GM21390 (cell line): ENCODE data around the gene PLAAT3.
"Not testable (repeated sequence)": the region's sequence is repeated elsewhere in the genome, so short reads cannot be mapped to it uniquely, and the experiment has no call there.

Experiments
- ATAC-seq: cut with Tn5 transposase; IDR thresholded peaks from one replicate; pipeline ENCODE4 v1.9.1; 2021; ENCODE audit not compliant: unreplicated experiment

Gene PLAAT3

GRCh38 chr11:63572026-63572688 lies 42.1 kb downstream of the PLAAT3 start:
- no peak for ATAC-seq

DNA sequence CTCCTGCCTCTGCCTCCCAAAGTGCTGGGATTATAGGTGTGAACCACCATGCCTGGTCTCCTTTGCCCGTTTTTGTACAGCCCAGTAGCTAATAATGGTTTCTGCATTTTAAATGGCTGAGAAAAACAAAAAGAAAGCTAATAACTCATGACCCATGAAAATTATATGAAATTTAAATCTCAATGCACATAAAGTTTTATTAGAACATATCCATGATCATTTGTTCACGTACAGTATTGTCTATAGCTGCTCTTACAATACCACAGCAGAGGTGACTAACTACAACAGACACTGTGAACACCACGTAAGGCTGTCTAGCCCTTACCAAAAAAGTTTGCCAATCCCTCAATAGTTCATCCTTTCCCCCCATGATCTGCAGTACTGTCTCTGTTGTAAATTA lies 44.7 kb downstream of the PLAAT3 start:
- ATAC-seq, result no peak

GRCh38 chr11:63567044-63567840 lies 47.0 kb downstream of the PLAAT3 start:
- peak; percentile 75 for ATAC-seq

DNA sequence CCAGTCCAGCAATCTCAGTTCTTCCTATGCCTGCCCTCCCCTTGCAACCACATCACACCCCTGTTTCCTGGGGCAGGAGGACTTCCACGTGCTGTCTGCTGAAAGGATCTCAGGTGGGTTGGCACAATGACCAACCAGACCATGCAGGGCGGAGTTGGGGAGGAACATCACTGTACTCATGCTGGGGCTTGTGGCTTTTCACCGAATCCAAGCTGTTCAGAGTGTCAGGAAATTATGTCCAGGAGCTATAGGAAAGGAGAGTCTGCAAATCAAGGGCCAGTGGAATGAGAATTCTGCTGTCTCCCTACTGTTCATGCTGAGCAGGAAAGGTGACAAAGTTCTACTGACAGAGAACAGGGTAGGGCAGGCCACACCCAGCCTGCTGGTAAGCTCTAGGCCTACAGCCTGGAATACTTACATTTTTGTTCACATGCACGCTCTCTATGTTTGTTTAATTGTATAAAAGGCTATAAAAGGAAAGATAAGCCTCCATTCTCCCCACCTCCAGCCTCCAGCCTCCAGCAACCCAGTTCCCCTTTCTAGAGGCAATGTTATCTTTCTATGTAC lies 49.4 kb downstream of the PLAAT3 start:
- no peak for ATAC-seq

DNA sequence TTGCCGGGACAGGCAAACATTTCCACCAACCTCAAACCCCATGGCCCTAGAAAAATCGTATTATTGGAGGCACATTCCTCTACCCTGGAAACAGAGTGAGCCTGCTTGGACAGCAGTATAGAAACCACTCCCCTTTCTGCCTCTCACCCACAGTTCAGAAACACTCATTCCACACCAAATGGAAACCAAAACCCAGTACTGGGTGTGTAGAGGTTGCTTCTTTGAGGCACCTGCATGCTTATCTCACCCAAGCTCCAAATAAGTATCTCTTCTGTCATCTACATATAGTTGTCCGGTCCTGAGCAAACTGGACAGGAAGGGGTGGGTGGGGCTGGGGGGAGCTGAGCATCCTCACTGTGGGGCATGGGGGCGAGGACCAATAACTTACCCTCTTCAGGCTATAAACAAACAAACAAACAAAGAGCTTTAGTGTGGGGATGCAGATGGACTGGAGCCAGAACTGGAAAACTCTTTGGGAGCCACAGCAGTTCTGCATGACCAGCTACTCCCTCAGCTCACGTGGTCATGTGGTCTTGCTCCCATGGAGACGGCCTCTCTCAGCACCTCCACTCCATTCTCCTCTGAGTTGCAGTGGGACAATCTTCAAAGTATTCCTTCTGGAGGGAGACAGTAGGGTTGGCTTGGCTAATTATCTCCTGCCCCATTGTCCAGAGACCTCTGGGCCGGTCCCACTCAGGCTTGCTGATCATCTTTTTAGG lies 50.0 kb downstream of the PLAAT3 start:
- peak; percentile 71 for ATAC-seq

- ATAC-seq, result no peak
Measured at GRCh38 chr11:63563201-63564055, 50.8 kb downstream of the PLAAT3 start, which contains the start of gene PLAAT2. PLAAT2 (minus strand) TSS chr11:63563379; CDS start chr11:63563324, 55 bp downstream.

- ATAC-seq, result no peak
Measured at GRCh38 chr11:63560506-63561180, 53.6 kb downstream of the PLAAT3 start.

DNA sequence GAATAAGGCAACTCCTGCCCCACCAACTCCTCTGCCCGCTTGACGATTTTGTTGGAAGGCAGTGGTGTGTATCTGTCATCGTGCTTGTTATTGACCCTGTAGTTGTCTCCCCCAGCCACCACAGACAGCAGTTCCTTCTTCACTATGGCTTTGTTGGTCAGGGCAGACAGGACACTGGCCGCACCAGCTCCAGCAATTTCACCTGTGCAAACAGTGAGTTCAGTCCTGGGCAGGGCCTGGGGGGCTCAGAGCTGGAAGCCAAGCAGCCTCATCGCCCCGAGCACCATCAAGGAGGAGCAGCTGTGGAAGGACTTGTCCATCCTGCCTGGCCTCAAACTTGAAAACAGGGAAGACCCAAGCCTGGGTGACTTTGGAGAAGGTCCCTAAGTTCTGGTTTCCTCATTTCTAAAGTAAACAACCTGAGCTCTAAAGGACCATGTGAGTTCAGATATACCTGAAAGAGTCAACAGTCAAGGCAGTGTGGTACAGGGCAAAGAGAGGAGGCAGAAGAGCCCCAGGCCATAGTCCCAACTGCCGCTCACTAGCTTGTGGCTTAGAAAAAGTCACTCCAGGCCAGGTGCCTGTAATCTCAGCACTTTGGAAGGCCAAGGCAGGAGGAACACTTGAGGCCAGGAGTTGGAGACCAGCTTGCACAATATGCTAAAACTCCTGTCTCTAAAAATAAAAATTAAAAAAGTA lies 55.6 kb downstream of the PLAAT3 start:
- ATAC-seq, result no peak

- ATAC-seq, result no peak
Measured at GRCh38 chr11:63557570-63557969, 56.7 kb downstream of the PLAAT3 start.

DNA sequence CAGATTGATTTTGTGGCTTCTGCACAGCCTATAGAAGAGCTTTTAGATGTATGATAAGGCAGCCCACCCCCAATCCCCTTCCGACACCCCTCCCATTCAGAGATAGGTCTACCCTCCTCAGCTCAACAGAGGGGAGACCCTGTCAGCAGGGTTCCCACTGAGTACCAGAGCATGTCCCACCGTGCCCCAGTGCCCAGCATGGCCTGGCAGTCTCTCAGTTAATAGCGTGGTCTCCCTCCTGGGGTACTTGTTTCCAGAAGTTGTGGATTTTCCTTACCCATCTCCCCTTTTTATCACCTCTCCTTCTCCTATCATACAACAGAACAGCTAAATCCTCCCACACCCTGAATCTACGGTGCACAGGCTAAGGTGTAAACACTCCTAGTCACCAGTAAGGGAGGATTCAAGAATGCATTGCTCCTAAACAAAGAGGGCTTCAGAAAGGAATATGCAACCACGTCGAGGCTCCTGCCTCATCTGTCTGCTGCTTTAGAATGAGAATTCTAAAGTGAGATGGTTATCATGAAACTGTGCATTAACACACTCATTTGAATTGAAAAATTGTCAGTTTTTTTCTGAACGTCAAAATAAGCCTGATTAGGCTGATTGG lies 57.7 kb downstream of the PLAAT3 start:
- no peak for ATAC-seq

DNA sequence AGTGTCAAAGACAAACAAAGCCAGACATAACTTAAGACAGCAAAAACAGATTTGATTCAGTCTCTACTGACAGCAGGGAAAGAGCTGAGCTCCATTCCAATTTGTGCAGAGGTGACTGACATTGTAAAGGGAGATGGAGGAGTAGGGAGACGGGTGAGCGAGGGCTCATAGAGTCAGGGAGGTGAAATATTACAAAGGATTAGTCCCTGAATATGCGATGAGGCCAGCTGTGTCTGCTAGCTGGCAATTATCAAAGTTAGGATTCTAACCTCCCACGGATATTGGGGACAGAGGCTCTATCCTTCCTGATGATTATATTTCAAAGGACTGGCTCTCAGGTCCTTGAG lies 59.4 kb downstream of the PLAAT3 start:
- no peak for ATAC-seq

DNA sequence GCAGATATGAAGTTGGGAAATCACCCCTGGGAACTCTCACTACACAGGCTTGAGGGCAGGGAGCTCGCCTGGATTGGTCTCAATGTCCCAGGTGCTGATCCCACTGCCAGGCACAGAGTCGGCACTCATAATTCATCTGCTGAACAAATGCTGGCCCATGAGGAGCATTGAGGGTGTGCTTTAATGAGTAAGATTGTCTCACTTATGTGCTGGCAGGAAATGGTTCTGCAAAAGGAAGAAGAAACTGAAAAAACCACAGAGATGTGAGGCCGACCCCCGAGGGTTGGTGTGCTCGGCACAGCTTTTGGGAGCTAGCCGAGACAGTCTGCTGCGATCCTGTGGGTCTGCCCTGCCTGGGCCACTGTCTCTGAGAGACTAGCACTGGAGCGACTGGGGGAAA lies 60.5 kb downstream of the PLAAT3 start:
- peak; percentile 89 for ATAC-seq

- no peak for ATAC-seq
Measured at GRCh38 chr11:63552921-63553320, 61.3 kb downstream of the PLAAT3 start.

GRCh38 chr11:63551889-63552266 lies 62.4 kb downstream of the PLAAT3 start:
- ATAC-seq, result no peak

DNA sequence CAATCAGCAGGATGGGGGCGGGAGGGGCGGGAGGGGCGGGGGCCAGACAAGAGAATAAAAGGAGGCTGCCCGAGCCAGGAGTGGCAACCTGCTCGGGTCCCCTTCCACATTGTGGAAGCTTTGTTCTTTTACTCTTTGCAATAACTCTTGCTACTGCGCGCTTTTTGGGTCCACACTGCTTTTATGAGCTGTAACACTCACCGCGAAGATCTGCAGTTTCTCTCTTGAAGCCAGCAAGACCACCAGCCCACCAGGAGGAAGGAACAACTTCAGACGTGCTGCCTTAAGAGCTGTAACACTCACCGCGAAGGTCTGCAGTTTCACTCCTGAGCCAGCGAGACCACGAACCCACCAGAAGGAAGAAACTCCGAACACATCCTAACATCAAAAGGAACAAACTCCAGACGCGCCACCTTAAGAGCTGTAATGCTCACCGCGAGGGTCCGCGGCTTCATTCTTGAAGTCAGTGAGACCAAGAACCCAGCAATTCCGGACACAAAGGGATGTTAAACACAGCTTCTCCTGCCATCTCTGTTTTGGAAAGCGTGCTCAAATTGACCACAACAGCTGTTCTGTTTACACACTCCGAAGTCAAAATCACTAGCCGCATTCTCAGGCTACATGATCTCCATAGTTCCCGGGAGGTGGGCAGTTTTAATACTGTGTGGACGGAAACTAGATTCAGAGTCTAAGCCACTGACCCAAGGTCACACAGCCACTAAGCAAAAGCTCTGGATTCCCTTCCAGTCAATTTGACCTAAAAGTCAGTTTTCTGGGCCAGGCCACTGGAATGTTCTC lies 62.9 kb downstream of the PLAAT3 start:
- no peak for ATAC-seq

GRCh38 chr11:63550156-63550700 lies 64.0 kb downstream of the PLAAT3 start:
- not testable (repeated sequence) for ATAC-seq

DNA sequence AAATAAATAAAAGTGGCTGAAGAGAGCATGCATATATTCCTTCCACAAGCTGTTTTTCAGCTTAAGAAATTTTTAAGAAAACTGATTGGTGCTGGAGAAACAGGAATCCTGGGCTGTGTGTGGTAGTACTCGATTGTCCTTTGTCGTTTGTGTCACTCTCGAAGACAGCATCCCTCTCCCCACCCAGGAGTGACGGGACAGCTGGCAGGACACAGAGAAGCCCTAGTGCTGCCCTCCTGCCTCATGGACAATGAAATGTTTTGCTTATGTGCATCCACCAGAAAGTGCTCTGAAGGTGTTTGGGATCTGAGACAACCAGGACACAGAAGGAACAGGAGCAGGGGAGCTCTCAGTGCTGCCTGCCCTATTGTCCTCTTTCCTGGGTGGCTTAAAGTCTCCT lies 64.8 kb downstream of the PLAAT3 start:
- no peak for ATAC-seq

GRCh38 chr11:63548178-63548577 lies 66.1 kb downstream of the PLAAT3 start:
- no peak for ATAC-seq
